HK-2 (cell line): Measurements from ENCODE around the gene FTSJ3.
"Not testable (repeated sequence)": the region's sequence is repeated elsewhere in the genome, so short reads cannot be mapped to it uniquely, and the experiment has no call there.

Experiments used
- DNase-seq: peaks from one replicate; pipeline ENCODE4 v3.0.0-alpha.2; 2018; ENCODE audit not compliant: unreplicated experiment

Gene FTSJ3

DNA sequence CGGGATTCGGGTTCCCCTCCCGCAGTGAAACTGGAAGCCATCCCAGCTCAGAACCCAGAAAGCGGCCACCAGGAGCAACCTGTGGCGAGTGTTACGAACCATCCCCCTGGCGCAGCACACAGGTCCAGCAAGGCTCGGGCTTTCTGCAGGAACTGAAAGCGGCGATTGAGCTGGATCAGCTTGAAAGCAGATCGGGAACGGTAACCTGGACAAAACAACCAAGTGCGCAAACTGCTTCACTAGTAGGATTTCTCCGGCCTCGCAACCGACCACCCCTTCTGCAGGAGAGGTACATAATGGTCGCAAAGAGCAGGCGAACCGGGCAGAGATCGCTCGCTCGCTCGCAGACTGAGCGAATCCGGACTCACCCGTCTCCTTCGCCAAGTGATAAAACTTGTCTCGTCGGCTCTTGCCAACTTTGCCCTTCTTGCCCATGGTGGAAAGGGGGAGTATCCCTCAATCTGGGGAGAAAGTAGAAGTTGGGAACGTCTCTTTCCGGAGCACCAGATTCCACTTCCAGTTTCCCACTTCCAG lies 928 bp downstream of the FTSJ3 start:
- no peak for DNase-seq

DNA sequence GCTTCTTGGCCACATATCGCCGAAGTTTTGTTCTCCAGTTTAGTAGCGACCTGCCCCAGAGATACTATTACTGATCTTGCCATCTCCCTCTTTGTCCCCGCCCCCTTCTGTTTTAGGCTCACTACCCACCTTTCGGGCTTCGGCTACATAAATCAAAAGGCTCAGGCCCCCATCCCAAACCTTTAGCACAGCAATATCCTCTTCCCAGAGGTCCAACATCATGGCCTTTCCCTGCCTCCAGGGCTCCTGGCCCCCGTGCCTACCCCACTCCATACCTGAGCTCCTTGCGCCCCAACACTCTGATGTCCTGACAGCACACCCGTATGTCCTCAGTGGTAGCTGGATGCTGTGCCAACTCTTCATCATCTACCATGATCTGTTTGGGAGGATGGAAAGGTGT lies 3.1 kb downstream of the FTSJ3 start:
- no peak for DNase-seq

GRCh38 chr17:63823659-63824331 lies 3.7 kb downstream of the FTSJ3 start:
- DNase-seq = no peak

- no peak for DNase-seq
These were observed 4.9 kb downstream of the FTSJ3 start for GRCh38 chr17:63822537-63822936.

- no peak for DNase-seq
These were observed 5.7 kb downstream of the FTSJ3 start for GRCh38 chr17:63821804-63822203.

DNA sequence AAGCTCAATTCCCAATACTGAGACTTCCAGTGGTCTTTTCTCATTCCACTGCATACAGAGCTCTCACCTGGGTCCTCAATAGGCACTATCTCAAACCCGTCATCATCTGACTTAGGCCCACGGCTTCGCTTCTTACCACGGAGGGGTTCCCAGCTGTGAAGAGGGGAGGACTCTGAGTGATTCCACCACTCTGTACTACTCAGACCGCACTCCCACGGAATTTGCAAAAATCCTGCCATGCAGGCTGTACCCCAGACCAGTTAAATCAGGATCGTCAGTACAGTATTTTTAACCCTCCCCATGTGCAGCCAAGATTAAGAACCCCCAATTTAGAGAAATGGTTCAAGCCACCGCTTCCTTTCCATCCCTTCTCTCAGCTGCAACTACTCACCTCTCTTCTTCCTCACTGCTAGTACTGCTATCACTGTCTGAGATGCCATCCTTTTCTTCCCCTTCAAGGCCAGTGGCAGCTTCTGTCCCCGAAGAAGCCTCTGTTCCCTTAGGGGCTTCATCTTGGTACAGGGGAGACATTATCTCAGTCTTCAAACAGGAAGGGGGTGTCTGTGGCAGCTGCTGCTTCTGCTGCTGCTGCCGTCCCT lies 6.4 kb downstream of the FTSJ3 start:
- no peak for DNase-seq

DNA sequence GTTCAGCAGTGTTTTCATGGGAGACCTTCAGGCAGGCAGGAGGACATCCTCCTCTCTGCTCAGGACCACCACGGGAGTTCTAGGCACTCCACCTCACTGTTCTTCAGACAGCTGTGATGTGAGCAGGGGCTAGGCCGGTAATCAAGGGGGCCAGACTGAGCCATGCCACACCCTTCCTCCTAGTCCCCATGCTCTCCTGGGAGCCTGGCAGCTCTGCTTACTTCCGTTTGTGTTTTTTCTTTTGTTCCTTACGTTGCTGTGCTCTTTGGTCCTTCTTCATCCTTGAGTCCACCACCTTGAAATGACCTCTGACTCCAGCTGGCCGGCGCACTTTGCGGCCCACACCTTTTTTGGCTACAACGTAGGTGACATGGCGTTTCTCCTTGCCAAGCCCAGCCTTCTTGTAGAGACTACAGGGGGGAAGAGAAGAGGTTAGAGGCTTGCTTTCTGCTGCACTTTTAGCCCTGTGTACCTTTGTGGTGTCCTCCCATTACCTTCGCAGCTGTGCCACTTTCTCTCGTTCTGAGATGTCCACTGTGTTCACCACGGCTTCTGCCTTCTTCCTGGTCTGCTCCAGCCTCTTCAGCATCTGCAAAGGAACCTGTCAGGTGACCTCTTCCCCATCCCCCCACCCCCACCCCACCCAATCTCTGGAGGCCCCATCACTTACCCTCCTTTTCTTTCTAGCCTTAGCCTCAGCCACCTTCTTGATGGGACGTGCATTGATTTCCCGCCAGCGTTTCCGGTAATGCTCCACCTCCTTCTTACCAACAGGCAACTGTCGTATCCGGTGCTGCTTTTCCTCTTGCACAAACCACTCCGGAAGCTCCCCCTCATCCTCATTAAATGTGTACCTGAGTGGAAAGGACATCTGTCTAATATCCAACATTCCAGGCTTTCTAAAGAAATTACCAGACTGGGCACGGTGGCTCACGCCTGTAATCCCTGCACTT lies 7.6 kb downstream of the FTSJ3 start:
- DNase-seq = no peak

DNA sequence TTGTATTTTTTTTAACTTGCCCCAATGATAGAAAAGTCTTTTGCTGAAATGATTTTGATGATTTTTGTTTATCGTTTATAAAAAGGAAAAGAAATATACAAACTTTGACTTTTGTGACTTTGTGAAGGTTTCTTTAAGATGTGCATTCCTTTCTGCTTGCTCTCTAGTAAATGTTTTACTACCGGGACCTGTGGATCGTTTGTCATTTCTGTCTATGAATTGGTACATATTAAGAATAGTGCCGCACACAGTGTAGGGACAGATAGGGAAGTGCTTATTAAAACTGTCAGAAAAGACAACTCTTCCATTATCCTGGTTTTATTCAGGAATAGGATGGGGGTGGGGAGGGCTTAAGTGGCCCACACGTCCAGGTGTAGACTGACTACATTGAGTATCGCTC lies 8.3 kb downstream of the FTSJ3 start:
- no peak for DNase-seq

- DNase-seq = no peak
These were observed 9.6 kb downstream of the FTSJ3 start for GRCh38 chr17:63817736-63818385.

DNA sequence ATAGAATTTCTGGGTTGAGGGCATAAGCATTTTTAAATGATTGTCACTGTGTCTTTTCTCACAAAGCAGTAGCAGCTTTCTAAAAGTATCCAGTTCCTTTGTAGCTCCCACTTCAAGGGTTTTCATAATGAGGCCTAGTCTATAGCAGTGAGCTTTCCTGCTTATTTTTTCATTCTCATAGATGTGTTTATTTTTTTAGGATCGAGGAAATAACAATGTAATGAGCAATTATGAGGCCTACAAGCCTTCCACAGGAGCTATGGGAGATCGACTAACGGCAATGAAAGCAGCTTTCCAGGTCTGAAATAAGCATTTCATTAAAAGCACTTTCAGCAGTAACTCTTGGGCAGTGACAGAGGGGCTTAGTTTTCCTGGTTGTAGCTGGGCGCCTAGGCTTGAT lies 10.8 kb downstream of the FTSJ3 start:
- DNase-seq = no peak

GRCh38 chr17:63816123-63816522 lies 11.3 kb downstream of the FTSJ3 start:
- no peak for DNase-seq

DNA sequence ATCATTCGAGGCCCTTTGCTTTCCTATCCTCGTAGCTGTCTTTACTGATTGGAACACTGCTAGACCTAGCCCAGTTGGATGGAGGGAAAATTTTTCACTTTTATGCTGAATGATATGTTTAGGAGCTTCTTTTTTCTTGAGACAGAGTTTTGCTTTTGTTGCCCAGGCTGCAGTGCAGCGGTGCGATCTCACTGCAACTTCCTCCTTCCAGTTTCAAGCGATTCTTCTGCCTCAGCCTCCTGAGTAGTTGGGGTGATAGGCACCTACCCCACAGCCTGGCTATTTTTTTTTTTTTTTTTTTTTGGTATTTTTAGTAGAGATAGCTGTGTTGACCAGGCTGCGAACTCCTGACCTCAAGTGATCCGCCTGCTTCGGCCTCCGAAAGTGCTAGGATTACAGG lies 17.5 kb downstream of the FTSJ3 start:
- DNase-seq = no peak

DNA sequence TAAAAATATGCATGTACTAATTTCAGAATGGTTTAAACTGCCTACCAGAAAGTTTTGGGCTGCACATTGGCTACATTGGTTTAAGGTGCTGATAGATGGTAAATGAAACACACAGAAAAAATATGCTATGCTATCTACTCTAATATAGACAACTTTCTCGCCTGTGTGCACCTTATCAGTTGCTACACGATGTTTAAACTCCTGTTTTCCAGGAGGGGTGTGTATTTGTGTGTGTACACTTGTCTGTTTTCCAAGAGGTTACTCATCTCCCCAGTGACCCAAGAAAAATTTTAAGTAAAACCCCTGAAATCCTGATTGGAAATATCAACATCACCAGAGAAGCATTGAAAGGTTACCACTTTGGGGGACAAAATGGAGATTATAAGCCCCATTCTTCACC lies 21.9 kb downstream of the FTSJ3 start:
- no peak for DNase-seq

GRCh38 chr17:63804328-63804727 lies 23.1 kb downstream of the FTSJ3 start:
- no peak for DNase-seq

DNA sequence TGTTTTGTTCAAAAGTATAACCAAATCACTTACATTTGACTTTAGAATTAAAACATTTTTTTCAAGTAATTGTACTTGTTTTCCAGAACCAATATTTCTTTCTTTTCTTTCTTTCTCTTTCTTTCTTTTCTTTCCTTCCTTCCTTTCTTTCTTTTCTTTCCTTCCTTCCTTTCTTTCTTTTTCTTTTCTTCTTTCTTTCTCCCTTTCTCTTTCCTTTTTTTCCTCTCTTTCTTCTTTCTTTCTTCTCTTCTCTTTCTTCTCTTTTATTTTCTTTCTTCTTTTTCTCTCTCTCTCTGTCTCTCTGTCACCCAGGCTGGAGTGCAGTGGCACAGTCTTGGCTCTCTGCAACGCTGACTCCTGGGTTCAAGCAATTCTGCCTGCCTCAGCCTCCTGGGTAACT lies 26.7 kb downstream of the FTSJ3 start:
- DNase-seq = no peak

- DNase-seq = no peak
These were observed 28.8 kb downstream of the FTSJ3 start for GRCh38 chr17:63798572-63799106.

GRCh38 chr17:63796375-63796774 lies 31.1 kb downstream of the FTSJ3 start:
- DNase-seq = not testable (repeated sequence)

GRCh38 chr17:63792055-63792729 lies 35.3 kb downstream of the FTSJ3 start:
- DNase-seq = no peak

- DNase-seq = no peak
These were observed 37.4 kb downstream of the FTSJ3 start for GRCh38 chr17:63790057-63790456.

DNA sequence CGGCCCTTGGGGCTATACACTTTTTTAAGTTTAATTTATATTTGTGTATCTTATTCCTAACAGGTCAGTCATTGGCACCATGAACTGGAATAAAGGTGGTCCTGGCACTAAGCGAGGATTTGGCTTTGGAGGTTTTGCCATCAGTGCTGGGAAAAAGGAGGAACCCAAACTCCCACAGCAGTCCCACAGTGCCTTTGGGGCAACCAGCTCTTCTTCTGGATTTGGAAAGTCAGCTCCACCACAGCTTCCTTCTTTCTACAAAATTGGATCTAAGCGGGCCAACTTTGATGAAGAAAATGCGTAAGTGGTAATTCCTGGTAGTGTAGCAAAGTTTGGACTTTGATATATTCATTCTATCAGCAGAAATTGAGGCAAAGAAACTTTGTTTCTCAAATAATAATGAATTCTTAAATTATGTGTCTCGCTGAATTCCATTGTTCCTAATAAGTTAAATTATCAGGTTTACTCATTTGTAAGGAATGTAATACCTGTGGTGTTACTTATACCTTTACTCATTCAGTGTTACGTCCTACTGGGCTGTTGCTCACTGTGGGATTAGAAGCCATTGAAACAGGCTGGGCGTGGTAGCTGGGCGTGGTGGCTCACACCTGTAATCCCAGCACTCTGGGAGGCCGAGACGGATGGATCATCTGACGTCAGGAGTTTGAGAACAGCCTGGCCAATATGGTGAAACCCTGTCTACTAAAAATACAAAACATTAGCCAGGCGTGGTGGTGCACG lies 40.3 kb downstream of the FTSJ3 start:
- DNase-seq = no peak
